Measurements from ENCODE around the gene SLK.

GRCh38 chr10:104025524-104025923 lies 58.6 kb downstream of the SLK start:
- TF ChIP-seq POLR2A (IDR thresholded peaks at IDR 0.05; ENCODE audit: low read depth, low read length) (no peak), POLR2AphosphoS5 (IDR thresholded peaks at IDR 0.05; ENCODE audit: insufficient read depth, low read depth, low read length) (no peak), CTCF (IDR thresholded peaks at IDR 0.05; ENCODE audit: extremely low read depth in 1 of 2, insufficient read depth in 1 of 2, low read depth in 1 of 2, low read length in 2 of 2) (no peak), MYC (IDR thresholded peaks at IDR 0.05; ENCODE audit: low read depth, low read length) (no peak), EZH2 (IDR thresholded peaks at IDR 0.05; ENCODE audit: borderline replicate concordance, low read depth, low read length, severe bottlenecking) (no peak), FOS (IDR thresholded peaks at IDR 0.05; ENCODE audit: borderline replicate concordance, insufficient read depth, low read length) (no peak), MAX (IDR thresholded peaks at IDR 0.05; ENCODE audit: insufficient read depth, insufficient read length) (no peak), JUN (IDR thresholded peaks at IDR 0.05; ENCODE audit: borderline replicate concordance, insufficient read depth, insufficient read length, low read depth) (no peak), GATA2 (IDR thresholded peaks at IDR 0.05; ENCODE audit: insufficient read depth, insufficient read length, low read depth, low read length) (no peak)

Measured in endothelial cell of umbilical vein (primary cell).